ENCODE results near the gene MAP2K1. TPM values are rescaled to one million over a fixed set of nuclear protein-coding genes. Genes with fewer than 3 reads are reported as not detected.

MAP2K1 gene
- polyA plus RNA-seq, 1 of the 3 experiments (the other 2 are of a cell fraction) = 21.8 TPM

DNA sequence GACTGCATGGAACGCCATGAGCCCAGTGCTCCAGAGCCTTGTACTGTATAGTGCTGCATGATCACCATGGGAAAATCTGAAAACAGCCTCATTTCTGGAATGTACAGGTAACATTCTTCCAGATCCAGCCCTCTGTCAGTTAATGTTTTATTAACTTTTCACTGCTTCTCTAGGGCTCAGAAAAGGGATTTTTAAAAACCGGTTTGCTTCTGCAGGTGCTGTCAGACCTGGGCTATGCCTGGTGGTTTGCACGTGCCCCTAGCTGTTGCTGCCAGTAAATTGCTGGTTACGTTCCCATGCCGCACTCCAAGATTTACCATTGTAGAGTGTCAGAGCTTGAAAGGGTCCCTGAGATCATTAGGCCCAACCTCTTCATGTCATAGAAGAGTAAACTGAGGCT is 101.8 kb downstream of the MAP2K1 start:
- WGBS (ENCODE audit: low lambda C conversion rate) = 90% methylated on average over 5 of the region's 5 CpGs
- H3K79me2 ChIP-seq (ENCODE audit: insufficient read depth) = peaks cover 5% of the 10 kb centered on the region; the same call in 1 of the 2 replicates
- ChIA-PET CTCF (interaction anchor here (1.4 to 2.5 kb wide), 2 partner anchors 10 to 33 kb away, joined by 3 to 10 read pairs; partner anchors contain the start of gene SNAPC5), POLR2A (interaction anchor here (1.7 kb wide), 1 partner anchor 9 kb away, joined by 6 read pairs; the partner anchor contains the start of gene SNAPC5)
- TF ChIP-seq TEAD4 (IDR thresholded peaks at IDR 0.05; ENCODE audit: borderline replicate concordance, insufficient read depth) (no peak), YY1 (IDR thresholded peaks at IDR 0.05; ENCODE audit: low read depth) (no peak), CHD2 (IDR thresholded peaks at IDR 0.05; ENCODE audit: low read length, partially characterized antibody) (no peak)
- no peaks in the 10 kb centered on the region for H4K20me1 ChIP-seq (ENCODE audit: insufficient read depth)
- H3K9ac ChIP-seq = no peak overlapping the region
- no peaks in the 10 kb centered on the region for H3K27me3 ChIP-seq (ENCODE audit: insufficient read depth)
- DNase-seq = no peak
- H3F3A ChIP-seq (replicated peaks; ENCODE audit: insufficient read depth) = peaks cover 16% of the 10 kb centered on the region
- no peaks in the 10 kb centered on the region for H3K9me3 ChIP-seq
- H3K9me2 ChIP-seq = no peaks in the 10 kb centered on the region
- H3K4me3 ChIP-seq (ENCODE audit: low read depth in 2 of 2, low read length in 1 of 2) = no peak overlapping the region
- H3K36me3 ChIP-seq (replicated peaks in 1 of 2; ENCODE audit: control insufficient read depth in 1 of 2, insufficient read depth in 2 of 2, low read length in 1 of 2) = peaks cover 45 to 53% of the 10 kb centered on the region in 2 experiments
- H2AFZ ChIP-seq (ENCODE audit: low read depth) = no peak overlapping the region
- H3K4me1 ChIP-seq (ENCODE audit: control insufficient read depth in 1 of 2, insufficient read depth in 2 of 2, low read depth in 1 of 2, low read length in 1 of 2) = no peaks in the 10 kb centered on the region
- no peak overlapping the region for H3K27ac ChIP-seq (ENCODE audit: low read depth in 2 of 2, low read length in 1 of 2)
- no peak overlapping the region for H3K4me2 ChIP-seq

DNA sequence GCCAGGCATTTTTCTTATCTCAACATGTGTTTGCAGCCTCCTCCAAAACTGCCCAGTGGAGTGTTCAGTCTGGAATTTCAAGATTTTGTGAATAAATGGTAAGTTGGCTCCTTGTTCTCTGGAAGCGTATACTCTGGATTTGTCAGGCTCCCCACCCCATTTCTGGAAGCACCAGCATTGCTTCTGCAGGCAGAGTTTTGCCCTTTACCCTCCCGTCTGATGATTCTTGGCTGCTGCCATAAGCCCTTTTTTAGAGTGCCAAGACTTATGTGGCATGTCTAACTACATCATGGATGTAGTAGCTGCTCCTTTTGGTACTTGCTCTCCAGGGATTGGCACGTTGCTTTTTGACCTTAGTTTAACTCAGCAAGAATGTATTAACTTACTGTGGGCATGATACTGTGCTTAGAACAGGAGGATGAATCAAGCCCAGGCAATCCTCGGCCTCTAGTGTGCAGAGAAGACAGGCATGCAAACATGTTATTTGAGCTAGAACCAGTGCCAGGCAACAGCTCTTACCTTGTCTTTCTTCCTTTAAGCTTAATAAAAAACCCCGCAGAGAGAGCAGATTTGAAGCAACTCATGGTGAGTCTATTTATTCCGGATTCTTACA is 102.6 kb downstream of the MAP2K1 start:
- WGBS (ENCODE audit: low lambda C conversion rate) = 87% methylated on average over 6 of the region's 6 CpGs
- no peaks in the 10 kb centered on the region for H3K4me1 ChIP-seq (ENCODE audit: control insufficient read depth in 1 of 2, insufficient read depth in 2 of 2, low read depth in 1 of 2, low read length in 1 of 2)
- CTCF ChIA-PET = interaction anchor here (2.5 kb wide), 1 partner anchor 9 kb away, joined by 10 read pairs; the partner anchor contains the start of gene SNAPC5
- no peak overlapping the region for H3K9ac ChIP-seq
- peaks cover 16% of the 10 kb centered on the region for H3F3A ChIP-seq (replicated peaks; ENCODE audit: insufficient read depth)
- H3K79me2 ChIP-seq (ENCODE audit: insufficient read depth) = peaks cover 5% of the 10 kb centered on the region; the same call in 1 of the 2 replicates
- TF ChIP-seq CHD2 (IDR thresholded peaks at IDR 0.05; ENCODE audit: low read length, partially characterized antibody) (no peak), RXRA (IDR thresholded peaks at IDR 0.05; ENCODE audit: borderline replicate concordance, low read depth) (no peak), TCF12 (IDR thresholded peaks at IDR 0.05) (no peak), TEAD4 (IDR thresholded peaks at IDR 0.05; ENCODE audit: borderline replicate concordance, insufficient read depth) (no peak), ELF1 (IDR thresholded peaks at IDR 0.05) (no peak), NRF1 (IDR thresholded peaks at IDR 0.05; ENCODE audit: low read depth, low read length) (no peak), GABPA (IDR thresholded peaks at IDR 0.05; ENCODE audit: low read depth) (no peak), JUND (IDR thresholded peaks at IDR 0.05) (no peak), FOXJ3 (CRISPR knock-in tag; IDR thresholded peaks at IDR 0.05) (no peak), GATA2 (CRISPR knock-in tag; IDR thresholded peaks at IDR 0.05) (no peak), FOXM1 (IDR thresholded peaks at IDR 0.05; ENCODE audit: low read depth) (no peak), SIN3A (IDR thresholded peaks at IDR 0.05; ENCODE audit: borderline replicate concordance, low read depth, low read length) (no peak), EP300 (IDR thresholded peaks at IDR 0.05; ENCODE audit: borderline replicate concordance in 1 of 2, low read depth in 1 of 2, low read length in 1 of 2) (no peak), FOSL2 (IDR thresholded peaks at IDR 0.05; ENCODE audit: borderline replicate concordance, low read depth) (no peak)
- TF ChIP-seq, protein P1, sequence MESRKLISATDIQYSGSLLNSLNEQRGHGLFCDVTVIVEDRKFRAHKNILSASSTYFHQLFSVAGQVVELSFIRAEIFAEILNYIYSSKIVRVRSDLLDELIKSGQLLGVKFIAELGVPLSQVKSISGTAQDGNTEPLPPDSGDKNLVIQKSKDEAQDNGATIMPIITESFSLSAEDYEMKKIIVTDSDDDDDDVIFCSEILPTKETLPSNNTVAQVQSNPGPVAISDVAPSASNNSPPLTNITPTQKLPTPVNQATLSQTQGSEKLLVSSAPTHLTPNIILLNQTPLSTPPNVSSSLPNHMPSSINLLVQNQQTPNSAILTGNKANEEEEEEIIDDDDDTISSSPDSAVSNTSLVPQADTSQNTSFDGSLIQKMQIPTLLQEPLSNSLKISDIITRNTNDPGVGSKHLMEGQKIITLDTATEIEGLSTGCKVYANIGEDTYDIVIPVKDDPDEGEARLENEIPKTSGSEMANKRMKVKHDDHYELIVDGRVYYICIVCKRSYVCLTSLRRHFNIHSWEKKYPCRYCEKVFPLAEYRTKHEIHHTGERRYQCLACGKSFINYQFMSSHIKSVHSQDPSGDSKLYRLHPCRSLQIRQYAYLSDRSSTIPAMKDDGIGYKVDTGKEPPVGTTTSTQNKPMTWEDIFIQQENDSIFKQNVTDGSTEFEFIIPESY (IDR thresholded peaks at IDR 0.05; ENCODE audit: borderline replicate concordance, low read depth) = no peak
- TF ChIP-seq, protein P2, sequence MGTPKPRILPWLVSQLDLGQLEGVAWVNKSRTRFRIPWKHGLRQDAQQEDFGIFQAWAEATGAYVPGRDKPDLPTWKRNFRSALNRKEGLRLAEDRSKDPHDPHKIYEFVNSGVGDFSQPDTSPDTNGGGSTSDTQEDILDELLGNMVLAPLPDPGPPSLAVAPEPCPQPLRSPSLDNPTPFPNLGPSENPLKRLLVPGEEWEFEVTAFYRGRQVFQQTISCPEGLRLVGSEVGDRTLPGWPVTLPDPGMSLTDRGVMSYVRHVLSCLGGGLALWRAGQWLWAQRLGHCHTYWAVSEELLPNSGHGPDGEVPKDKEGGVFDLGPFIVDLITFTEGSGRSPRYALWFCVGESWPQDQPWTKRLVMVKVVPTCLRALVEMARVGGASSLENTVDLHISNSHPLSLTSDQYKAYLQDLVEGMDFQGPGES (IDR thresholded peaks at IDR 0.05; ENCODE audit: low read depth, low read length) = no peak
- TF ChIP-seq, protein P3, sequence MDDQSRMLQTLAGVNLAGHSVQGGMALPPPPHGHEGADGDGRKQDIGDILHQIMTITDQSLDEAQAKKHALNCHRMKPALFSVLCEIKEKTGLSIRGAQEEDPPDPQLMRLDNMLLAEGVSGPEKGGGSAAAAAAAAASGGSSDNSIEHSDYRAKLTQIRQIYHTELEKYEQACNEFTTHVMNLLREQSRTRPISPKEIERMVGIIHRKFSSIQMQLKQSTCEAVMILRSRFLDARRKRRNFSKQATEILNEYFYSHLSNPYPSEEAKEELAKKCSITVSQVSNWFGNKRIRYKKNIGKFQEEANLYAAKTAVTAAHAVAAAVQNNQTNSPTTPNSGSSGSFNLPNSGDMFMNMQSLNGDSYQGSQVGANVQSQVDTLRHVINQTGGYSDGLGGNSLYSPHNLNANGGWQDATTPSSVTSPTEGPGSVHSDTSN (IDR thresholded peaks at IDR 0.05) = no peak
- TF ChIP-seq, protein P4, sequence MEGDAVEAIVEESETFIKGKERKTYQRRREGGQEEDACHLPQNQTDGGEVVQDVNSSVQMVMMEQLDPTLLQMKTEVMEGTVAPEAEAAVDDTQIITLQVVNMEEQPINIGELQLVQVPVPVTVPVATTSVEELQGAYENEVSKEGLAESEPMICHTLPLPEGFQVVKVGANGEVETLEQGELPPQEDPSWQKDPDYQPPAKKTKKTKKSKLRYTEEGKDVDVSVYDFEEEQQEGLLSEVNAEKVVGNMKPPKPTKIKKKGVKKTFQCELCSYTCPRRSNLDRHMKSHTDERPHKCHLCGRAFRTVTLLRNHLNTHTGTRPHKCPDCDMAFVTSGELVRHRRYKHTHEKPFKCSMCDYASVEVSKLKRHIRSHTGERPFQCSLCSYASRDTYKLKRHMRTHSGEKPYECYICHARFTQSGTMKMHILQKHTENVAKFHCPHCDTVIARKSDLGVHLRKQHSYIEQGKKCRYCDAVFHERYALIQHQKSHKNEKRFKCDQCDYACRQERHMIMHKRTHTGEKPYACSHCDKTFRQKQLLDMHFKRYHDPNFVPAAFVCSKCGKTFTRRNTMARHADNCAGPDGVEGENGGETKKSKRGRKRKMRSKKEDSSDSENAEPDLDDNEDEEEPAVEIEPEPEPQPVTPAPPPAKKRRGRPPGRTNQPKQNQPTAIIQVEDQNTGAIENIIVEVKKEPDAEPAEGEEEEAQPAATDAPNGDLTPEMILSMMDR (IDR thresholded peaks at IDR 0.05) = no peak
- TF ChIP-seq, protein P5, sequence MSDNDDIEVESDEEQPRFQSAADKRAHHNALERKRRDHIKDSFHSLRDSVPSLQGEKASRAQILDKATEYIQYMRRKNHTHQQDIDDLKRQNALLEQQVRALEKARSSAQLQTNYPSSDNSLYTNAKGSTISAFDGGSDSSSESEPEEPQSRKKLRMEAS (IDR thresholded peaks at IDR 0.05; ENCODE audit: low read depth) = no peak
- no peaks in the 10 kb centered on the region for H3K9me3 ChIP-seq
- no peak for DNase-seq
- no peak overlapping the region for H3K4me3 ChIP-seq (ENCODE audit: low read depth in 2 of 2, low read length in 1 of 2)
- H3K4me2 ChIP-seq = no peak overlapping the region
- H3K36me3 ChIP-seq (replicated peaks in 1 of 2; ENCODE audit: control insufficient read depth in 1 of 2, insufficient read depth in 2 of 2, low read length in 1 of 2) = peaks cover 53 to 61% of the 10 kb centered on the region in 2 experiments
- POLR2A ChIA-PET = no interaction called here
- H3K9me2 ChIP-seq = no peaks in the 10 kb centered on the region
- H3K27ac ChIP-seq (ENCODE audit: low read depth in 2 of 2, low read length in 1 of 2) = no peak overlapping the region
- no peak overlapping the region for H2AFZ ChIP-seq (ENCODE audit: low read depth)
- no peaks in the 10 kb centered on the region for H3K27me3 ChIP-seq (ENCODE audit: insufficient read depth)
- H4K20me1 ChIP-seq (ENCODE audit: insufficient read depth) = no peaks in the 10 kb centered on the region

Measured in SK-N-SH (cell line).